GM21528 (cell line): ENCODE data around the gene C1QTNF6.
A peak's percentile ranks its signal among the peaks of the same experiment; 100 is the strongest.

Experiments used
- ATAC-seq: cut with Tn5 transposase; IDR thresholded peaks from one replicate; pipeline ENCODE4 v1.9.1; 2021; ENCODE audit warnings: mild to moderate bottlenecking, moderate library complexity; ENCODE audit not compliant: unreplicated experiment, low FRiP score

C1QTNF6 gene

DNA sequence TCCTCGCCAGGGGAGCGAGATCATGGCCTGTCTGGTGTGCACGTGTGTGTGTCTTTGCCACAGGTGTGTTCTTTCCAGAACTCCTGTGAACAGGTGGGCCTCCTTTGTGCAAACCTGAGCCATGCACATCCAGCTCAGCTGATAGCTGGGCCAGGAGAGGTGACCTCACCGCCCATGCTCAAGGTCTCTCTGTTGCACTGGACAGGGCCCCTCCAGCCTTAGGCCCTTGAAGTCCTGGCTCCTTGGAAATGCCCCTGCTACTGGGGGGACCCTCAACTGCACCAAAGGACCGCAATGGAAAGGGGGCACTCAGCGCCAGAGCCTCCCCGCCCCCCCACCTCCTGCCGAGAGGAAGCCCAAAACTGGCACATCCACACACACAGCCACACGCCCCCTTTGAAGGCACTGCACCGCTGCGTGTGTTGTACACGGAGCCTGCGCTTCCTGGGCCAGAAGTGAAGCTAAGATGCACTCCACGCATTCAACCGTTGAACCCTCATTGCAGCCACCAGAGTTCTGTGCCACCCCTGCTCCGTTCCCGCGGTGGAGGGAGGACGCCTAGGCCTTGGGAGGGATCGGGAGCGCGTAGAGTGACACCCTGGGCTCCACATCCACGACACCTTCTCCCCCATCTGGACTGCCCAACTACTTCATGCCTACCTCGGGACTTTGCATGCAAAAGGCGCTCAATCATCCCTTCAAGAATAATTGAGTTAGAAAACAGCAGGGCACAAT is 21.9 kb downstream of the C1QTNF6 start:
- ATAC-seq: no peak

DNA sequence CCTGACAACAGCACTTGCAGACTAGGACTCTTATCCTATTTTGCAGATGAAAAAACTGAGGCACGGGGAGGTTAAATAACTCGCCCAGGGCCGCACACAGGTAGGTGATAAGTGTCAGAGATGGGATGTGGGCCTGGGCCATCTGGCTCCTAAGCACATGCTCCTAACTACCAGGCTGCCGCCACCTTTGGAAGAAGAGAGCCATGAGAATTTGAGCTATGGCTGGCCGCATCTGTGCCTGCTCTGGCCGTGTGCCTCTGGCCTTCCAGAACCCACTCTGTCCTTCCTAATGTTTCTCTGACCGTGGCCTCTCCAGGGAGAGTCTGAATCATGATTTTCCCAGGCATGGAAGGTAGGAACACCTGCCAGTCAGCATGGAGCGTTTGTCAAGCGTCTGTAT is 23.0 kb downstream of the C1QTNF6 start:
- ATAC-seq: no peak

DNA sequence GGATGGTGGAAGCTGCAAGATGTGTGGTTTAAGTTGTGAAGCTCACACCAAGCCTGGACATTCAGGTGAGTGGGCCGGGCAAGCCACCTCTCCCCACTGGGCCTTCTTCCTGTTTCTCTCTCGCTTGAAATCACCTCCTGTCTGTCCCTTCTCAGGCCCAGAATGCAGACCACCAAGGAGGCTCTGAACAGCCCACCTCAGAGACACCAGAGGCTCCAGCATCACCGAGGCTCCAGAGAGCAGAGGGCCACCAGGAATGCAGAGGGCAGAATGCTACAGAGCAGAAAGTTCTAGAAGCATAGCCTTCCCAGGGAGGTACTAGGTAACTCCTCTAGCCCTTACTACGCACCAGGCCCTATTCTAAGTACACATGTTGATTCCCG is 23.6 kb downstream of the C1QTNF6 start:
- ATAC-seq: no peak

DNA sequence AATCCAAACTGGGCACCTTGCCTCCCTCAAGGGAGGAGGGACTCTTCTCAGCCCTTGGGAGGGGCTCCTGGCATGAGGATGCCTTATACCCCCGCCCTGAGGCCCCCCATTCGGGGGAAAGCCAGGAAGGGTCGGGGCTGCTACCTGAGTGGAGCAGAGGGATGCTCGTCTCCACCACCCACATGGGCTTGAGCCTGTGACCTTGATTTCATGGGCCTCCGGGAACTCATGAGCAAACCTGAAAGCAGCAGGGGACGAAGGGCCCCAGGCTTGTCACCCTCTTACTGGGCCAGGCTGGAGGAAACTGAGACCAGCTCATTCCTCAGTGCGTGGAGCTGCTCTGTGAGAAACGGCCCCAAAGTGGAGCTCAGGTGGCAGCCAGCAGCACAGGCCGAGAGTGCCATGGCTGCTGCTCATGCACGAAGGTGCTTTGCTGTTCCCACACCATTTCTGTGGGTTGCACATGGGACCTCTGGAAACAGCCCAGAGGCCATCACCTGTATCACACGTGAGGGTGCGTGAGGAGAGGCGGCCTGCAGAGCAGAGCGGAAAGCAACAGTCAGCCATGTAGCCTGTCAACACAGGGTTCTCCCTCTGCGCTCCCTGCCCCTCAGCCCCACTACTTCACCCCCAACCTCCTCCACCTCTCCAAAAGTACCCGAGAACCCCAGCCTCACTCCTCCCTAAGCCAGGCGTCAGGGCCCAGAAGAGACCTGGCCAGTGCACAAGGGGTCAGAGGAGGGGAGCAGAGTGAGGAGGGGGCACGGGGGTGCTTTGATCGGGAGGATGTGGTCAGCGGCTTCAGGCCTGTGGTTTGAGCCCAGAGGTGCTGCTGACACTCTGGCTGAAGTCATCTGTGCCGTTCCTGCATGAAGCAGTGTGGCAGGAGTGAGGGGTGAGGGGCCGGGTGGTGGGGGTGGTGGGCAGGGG is 24.2 kb downstream of the C1QTNF6 start:
- peak; percentile 37 for ATAC-seq

DNA sequence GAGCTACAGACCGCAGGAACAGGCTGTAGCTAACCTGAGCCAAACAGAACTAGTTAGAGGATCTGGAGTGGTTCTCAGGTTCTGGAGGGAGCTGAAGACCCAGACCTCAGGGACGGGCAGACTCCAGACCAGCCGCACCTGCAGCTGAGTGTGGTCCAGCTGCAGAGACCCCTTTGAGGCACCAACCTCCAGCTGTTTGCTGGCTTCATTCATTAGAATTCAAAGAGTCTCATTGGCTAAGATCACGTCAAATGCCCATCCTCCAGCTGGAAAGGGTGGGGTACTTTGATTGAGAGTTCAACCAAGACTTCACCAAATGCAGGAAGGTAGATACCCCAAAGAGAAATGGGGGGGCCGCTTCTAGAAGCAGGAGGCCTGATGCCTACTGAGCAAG is 25.0 kb downstream of the C1QTNF6 start:
- no peak for ATAC-seq

DNA sequence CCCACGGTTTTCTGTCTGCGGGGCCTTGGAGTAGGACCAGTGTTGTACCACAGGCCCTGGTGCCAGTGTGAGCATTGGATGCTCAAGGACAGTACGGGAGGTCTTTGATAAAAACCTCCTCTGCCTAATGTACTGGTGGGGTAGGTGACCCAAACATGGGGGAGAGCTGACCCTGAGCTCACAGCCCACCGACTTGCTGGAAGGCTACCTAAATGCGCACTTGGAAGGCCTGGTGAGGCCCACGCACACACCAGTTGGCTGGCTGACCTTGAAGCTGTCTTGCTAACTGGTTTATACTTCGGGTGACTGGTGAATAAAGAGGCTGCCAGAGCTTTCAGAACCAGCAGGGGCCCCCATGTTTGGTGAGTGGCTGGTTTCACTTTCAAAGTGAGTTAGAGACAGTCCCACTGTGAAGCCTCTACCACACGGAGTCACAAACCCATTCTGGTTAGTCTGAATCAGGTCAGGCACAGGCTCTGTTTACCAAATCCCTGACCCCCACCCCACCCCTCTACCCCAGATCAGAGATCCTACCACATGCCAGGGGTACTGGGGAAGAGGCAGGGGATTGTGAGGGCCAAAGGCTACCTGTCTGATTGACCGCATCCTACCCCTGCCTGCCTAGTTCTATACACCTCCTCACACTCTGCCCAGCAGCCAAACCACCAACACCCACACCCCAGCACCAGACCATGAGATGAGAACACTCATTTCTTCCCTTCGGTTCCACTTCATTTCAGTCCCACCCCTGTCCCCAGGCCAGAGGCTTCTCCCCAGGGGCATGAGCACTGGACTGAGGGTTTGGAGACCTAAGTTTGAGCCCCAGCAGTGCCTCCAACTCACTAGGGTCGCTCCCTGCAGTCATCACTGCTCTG is 25.6 kb downstream of the C1QTNF6 start:
- ATAC-seq: peak; percentile 51

DNA sequence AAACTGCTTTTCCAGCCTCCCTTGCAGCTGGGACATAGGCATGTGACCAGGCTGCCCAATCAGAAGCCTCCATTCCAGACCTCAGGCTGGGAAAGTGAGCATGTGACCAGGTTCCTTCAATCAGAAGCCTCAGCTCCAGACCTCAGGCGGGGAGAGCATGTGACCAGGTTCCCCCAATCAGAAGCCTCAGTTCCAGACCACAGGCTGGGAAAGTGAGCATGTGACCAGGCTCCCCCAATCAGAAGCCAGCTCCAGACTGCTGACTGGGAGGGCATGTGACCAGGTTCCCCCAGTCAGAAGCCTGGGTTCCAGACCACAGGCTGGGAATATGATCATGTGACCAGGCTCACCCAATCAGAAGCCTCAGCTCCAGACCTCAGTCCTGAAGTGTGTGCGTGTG is 26.6 kb downstream of the C1QTNF6 start:
- no peak for ATAC-seq

DNA sequence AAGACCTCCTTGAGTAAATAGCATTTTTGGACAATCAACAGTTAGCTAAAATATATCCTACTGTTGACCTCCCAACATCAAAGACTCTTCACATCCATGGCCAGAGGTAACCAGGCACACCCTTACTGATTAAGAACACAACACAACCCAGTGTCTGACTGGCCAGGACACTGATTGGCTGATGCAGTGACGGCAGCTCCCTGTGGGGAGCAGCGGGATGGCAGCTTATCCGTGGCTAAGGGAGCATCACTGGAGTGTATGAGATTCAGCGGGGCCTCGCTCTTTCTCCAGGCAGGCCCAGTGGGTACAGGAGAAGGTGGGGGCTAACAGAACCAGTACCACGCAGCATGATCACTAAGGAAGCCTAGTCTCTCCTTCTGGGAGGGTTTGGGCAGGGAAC is 28.0 kb downstream of the C1QTNF6 start:
- no peak for ATAC-seq

DNA sequence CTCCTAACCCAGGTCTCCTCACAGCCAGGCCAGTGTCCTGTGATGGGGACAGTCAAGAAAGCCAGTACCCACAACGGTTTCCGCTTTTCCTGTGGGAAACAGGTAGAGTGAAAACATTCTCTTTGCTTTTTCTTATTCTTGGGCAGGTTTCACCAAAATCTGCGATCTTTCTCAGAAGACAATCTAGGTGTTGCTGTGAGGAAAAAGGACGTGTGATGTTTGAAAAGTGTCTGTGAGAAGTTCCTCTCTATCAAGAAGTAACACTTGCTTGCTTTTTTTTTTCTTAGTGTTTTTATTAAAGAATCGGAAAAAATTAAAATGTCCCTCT is 29.1 kb downstream of the C1QTNF6 start:
- ATAC-seq: no peak

DNA sequence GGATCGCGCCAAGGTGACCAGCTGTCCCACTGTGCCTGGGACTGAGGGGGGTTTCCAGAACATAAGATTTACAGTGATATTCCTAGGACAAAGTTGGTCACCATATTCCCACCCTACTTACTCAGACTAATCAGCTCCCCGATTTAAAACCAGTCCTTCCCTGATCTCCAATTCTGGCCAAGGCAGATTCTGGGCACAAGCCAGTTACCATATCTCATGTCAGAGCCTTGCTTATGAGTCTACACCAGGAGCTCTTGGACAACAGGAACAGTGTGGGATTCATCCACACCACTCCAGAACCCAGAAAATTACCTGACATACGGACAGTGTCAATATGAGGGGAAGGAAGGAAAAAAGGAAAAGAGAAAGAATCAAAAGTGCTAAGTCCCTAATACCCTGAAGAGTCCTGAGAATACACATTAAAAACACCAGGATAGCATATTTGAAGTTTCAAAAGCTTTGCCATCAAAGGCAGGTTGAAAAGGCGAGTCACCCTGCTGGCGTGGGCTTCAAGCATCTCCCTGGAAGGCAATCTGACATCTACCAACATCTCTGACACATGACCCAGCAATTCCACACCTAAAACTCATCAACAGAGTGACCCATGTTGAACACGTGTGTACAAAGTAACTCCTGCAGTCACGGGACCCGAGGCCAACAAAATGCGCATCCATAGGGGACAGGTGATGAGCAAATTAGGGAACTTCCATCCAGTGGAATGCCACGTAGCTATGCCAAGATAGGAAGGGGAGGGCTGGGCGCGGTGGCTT is 30.3 kb downstream of the C1QTNF6 start:
- no peak for ATAC-seq

DNA sequence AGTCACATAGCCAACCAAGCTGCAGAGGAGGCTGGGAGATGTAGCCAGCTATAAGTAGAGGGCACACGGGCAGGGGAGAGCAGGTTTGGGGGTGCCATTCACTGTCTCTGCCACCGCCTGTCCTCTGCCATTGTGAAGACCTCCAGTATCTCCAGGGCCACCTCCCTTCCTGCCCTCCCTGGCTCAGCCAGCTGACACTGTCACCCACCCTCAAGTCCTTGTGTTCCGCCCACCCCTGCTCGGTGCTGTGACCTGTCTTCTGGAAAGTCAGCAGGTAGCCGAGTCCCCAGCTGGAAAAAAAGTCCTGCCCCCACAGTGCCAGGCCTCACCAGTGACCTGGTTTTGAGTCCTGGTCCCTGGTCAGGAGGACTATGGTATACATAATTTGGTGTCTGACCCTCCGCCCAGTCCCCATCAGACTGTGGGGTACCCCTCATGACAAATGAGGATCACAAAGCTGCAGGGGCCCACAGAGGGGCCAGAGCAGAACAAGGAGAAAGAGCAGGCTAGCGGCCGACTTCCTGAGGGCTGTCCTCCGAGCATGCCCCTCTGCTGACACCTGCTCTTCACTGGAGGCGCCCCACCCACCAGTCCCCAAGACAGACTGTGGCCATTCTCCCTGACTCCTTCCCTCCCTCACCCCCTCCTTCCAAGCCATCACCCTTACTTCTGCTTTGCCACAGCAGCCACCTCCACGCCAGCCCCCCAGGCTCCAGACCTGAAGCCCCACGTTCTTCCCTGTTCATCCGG is 31.2 kb downstream of the C1QTNF6 start:
- ATAC-seq: no peak

DNA sequence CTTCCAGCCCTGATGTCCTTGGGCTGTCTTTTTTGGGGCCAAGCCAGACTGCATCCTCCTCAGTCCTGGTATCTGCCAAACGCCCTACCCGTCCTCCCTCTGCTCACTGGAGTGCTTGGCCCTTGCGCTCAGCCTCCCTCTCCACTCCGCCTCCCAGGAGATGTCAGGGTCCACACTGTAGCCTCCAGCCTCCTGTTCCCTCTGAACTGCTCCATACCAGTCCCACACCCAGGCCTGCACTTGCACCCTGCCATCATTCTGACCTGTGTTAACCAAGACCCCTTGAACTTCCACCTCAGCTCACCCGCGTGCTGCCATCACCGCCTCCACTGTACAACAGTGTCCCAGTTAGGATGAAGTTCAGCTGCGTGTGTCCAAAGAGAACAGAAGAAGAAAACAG is 32.1 kb downstream of the C1QTNF6 start:
- ATAC-seq: no peak

DNA sequence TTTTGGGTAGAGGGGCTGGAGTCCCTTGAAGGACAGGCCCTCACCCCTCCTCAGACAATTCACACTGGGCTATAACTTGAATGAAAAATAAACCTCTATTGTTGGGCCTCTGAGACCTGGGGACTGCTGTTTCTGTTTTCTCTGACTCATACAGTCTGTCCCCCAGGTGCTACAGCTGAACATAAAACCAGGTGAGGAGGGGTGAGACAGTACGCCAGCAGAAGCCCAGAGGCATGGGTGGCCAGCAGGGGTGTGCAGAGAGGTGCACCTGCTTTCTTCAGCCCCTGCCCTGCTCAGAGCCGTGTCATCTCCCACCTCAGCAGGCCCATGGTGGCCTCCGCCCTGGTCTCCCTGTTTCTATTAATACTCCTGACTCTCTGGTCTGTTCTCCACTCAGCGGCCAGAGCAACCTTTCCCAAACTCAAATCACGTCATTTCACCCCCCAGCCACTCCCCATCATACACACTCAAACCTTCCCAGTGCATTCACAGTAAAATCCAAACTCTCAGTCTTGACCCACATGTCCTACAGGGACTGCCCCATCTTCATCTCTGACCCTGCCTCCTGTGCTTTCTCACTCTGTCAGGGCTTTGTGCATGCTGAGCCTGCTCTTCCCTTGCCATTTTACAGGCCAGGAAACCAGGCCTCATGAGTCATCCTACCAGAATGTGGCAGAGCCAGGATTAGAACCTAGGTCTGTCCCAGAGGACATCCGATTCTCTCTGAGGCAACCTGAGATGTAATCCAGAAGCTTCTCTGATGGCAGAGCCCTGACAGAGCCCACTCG is 32.9 kb downstream of the C1QTNF6 start:
- no peak for ATAC-seq

DNA sequence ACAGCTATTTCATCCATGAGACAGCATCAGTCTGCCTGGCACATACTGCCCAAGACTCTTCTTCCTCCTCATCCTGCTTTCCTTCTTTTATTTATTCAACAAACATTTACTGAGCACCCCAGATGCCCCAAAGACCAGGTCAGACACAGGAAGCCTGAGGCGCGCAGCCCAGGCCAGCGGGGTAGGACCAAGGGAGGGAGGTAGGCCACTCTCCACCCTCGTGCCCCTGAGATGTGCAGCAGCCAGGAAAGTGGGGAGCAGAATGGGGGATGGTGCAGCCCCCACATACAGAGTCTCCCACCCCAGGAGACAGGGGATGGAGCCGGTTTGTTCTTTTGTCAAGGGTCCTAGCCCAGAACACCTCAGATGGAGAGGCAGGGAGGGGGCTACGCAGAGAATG is 34.1 kb downstream of the C1QTNF6 start:
- no peak for ATAC-seq

DNA sequence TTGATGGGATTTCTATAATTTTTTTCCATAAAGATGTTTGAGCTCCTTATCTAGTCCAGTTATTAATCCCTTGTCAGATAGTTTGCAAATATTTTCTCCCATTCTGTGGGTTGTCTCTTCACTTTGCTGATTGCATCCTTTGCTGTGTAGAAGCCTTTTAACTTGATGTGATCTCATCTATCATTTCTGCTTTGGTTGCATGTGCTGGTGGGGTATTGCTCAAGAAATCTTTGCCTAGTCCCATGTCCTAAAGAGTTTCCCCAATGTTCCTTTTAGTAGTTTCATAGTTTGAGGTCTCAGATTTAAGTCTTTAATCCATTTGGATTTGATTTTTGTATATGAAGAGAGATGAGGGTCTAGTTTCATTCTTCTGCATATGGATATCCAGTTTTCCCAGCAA is 36.6 kb downstream of the C1QTNF6 start:
- no peak for ATAC-seq

DNA sequence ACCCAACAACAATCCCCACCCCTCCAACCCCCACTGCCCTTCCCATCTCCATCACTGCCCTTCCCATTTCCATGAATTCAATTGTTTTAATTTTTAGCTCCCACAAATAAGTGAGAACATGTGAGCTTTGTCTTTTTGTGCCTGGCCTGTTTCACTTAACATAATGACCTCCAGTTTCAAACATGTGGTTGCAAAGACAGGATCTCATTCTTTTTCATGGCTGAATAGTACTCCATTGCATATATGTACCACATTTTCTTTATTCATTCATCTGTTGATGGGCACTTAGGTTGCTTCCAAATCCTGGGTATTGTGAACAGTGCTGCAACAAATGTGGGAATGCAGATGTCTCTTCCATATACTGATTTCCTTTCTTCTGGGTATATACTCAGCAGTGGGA is 37.3 kb downstream of the C1QTNF6 start:
- no peak for ATAC-seq

DNA sequence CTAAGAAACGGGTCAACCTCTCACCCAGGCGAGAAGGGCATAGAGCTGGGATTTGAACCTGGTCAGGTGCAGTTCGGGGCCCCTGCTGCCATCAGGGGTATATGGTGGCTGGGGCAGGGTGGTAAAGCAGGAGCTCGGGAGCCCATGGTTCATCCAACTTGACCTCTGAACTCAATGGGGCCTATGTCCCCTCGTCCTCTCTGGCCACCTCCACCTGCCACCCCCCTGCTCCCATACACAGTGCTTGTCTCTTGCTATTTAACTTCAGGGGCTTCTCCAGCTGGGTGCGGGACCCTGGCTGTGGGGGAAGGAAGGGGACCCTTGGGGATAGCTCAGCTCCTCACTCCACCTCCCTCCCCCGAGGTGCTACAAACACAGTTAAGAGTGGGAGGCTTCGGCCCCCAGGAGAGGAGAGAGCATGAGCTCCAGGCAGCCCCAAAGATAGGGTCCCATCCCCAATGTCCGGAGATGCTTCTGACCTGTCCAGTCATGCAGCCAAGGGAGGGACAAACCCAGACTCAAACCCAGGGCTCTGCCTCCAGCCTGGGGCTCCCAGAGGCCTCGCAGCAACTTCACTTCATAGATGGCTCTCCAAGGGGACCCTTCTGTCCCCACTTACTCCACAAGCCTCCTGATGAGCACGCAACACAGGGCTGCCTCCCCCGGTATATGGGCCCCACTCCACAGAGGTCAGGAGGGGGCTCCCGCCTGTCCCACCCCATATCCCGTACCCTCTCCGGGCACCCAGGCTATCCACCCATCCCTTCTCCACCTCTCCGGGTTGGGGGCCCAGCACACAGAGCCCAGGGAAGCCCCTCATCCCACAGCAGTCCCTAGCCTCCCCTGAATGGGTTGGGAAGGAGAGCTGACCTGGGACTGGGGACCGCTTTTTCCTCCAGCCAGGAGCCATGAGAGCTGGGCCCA is 39.0 kb downstream of the C1QTNF6 start:
- ATAC-seq: no peak
